Body of pancreas (tissue), 4 donors: ENCODE measurements around the gene SEL1L3. TPM values are rescaled to one million over a fixed set of nuclear protein-coding genes. Genes with fewer than 3 reads are reported as not detected.

ENCODE experiments used
- ATAC-seq: fragments of 150-250 bp; one replicate; pipeline ENCODE4 v1.9.1; 2016
- DNase-seq, 4 donors: peaks; one replicate each; pipeline ENCODE4 v3.0.0-alpha.2; 2019
- H3K27ac ChIP-seq, 4 donors: fragments of 200-600 bp; sonication (generic); 1 replicate in 3 of 4; 2 replicates in 1 of 4; pipeline versions ENCODE4 v1.5.1 to v1.6.1; 2016 to 2019; ENCODE audit warnings: mild to moderate bottlenecking in 1 of 4, mixed read lengths in 1 of 4, moderate library complexity in 1 of 4
- H3K27me3 ChIP-seq, 2 donors: fragments of 200-600 bp; sonication (generic); one replicate each; pipeline ENCODE4 v1.6.0; 2016; ENCODE audit warnings: mild to moderate bottlenecking in 1 of 2
- H3K36me3 ChIP-seq, 2 donors: fragments of 200-600 bp; sonication (generic); replicated peaks in 1 of 2; 2 replicates each; pipeline ENCODE4 v1.5.1; 2016; ENCODE audit warnings: low read depth in 2 of 2; ENCODE audit not compliant: insufficient read depth in 1 of 2
- H3K4me1 ChIP-seq: fragments of 200-600 bp; sonication (generic); one replicate; pipeline ENCODE4 v1.6.0; 2016
- H3K4me3 ChIP-seq, 2 donors: fragments of 200-600 bp; sonication (generic); 1 replicate in 1 of 2; 2 replicates in 1 of 2; pipeline ENCODE4 v1.5.1; 2016 to 2019
- H3K9me3 ChIP-seq, 3 donors: fragments of 200-600 bp; sonication (generic); 1 replicate in 2 of 3; 2 replicates in 1 of 3; pipeline ENCODE4 v1.5.1; 2016
- CTCF ChIP-seq, 7 experiments: fragments of 450-650 bp in 4 of 7; fragments of 200-600 bp in 3 of 7; sonication (generic) in 3 of 7; IDR thresholded peaks; one replicate each; pipeline ENCODE4 v1.5.1; 2016 to 2019; ENCODE audit warnings: antibody characterized with exemption in 7 of 7
- POLR2A ChIP-seq, 3 donors: fragments of 450-650 bp; IDR thresholded peaks; one replicate each; pipeline ENCODE4 v1.6.1; 2016; ENCODE audit warnings: antibody characterized with exemption in 3 of 3, mild to moderate bottlenecking in 2 of 3
- WGBS, 2 donors: methylation state at CpG; one replicate each; pipeline ENCODE4 v1.1.5; 2017; 5-methylcytosine and 5-hydroxymethylcytosine counted together
- intact Hi-C: fragments of 100-400 bp; cut with DNase I; formaldehyde crosslinking; loops from one replicate; pipeline ENCODE4 v1.15.1; 2023
- total RNA-seq, 2 donors: library from RNA; depleted of rRNA; stranded (reverse); fragments of >200 nt; gene quantifications; one replicate each; pipeline ENCODE4 v1.1.0, GENCODE V29; 2016

Gene SEL1L3
- total RNA-seq, 2 donors from 2014 or later, result 32.3 to 64.1 TPM

GRCh38 chr4:25896776-25897539 lies 34.2 kb upstream of the SEL1L3 start:
- ATAC-seq (peak; percentile 82), DNase-seq (peak in 3 of 4 donors; percentile 26 to 32 (median 31))
- Histone ChIP-seq H3K27me3 (no peaks in the 10 kb centered on the region), H3K27ac (peak overlapping the region in 1 of 4 donors; percentile 27), H3K9me3 (no peaks in the 10 kb centered on the region), H3K36me3 (no peaks in the 10 kb centered on the region), H3K4me3 (no peak overlapping the region), H3K4me1 (peaks cover 15% of the 10 kb centered on the region)
- no peak for TF ChIP-seq POLR2A (IDR thresholded peaks at IDR 0.05)
- TF ChIP-seq CTCF (IDR thresholded peaks at IDR 0.05), result no peak
- WGBS, 2 donors, result 50 to 57% methylated on average over 5 of the region's 5 CpGs
- intact Hi-C loops, result no loop called here

GRCh38 chr4:25892796-25893195 lies 30.0 kb upstream of the SEL1L3 start:
- 87 to 90% methylated on average over 6 of the region's 6 CpGs for WGBS, 2 donors
- H3K27me3 ChIP-seq, result no peaks in the 10 kb centered on the region
- intact Hi-C loops, result no loop called here
- ATAC-seq (no peak), DNase-seq (no peak)
- H3K4me3 ChIP-seq, result no peak overlapping the region
- no peak overlapping the region for H3K27ac ChIP-seq
- no peaks in the 10 kb centered on the region for H3K9me3 ChIP-seq
- peaks cover 15% of the 10 kb centered on the region for H3K4me1 ChIP-seq
- TF ChIP-seq POLR2A (IDR thresholded peaks at IDR 0.05), result no peak
- TF ChIP-seq CTCF (IDR thresholded peaks at IDR 0.05), result no peak
- H3K36me3 ChIP-seq, result no peaks in the 10 kb centered on the region

- Histone ChIP-seq H3K4me1 (no peaks in the 10 kb centered on the region), H3K9me3 (no peaks in the 10 kb centered on the region), H3K36me3 (no peaks in the 10 kb centered on the region), H3K27me3 (no peaks in the 10 kb centered on the region), H3K27ac (no peak overlapping the region), H3K4me3 (no peak overlapping the region)
- intact Hi-C loops, result no loop called here
- DNase-seq, result no peak
- no peak for TF ChIP-seq POLR2A (IDR thresholded peaks at IDR 0.05)
- 75 to 85% methylated on average over 11 of the region's 11 CpGs for WGBS, 2 donors
- ATAC-seq, result no peak
Observed at GRCh38 chr4:25890571-25891485, 28.0 kb upstream of the SEL1L3 start.

DNA sequence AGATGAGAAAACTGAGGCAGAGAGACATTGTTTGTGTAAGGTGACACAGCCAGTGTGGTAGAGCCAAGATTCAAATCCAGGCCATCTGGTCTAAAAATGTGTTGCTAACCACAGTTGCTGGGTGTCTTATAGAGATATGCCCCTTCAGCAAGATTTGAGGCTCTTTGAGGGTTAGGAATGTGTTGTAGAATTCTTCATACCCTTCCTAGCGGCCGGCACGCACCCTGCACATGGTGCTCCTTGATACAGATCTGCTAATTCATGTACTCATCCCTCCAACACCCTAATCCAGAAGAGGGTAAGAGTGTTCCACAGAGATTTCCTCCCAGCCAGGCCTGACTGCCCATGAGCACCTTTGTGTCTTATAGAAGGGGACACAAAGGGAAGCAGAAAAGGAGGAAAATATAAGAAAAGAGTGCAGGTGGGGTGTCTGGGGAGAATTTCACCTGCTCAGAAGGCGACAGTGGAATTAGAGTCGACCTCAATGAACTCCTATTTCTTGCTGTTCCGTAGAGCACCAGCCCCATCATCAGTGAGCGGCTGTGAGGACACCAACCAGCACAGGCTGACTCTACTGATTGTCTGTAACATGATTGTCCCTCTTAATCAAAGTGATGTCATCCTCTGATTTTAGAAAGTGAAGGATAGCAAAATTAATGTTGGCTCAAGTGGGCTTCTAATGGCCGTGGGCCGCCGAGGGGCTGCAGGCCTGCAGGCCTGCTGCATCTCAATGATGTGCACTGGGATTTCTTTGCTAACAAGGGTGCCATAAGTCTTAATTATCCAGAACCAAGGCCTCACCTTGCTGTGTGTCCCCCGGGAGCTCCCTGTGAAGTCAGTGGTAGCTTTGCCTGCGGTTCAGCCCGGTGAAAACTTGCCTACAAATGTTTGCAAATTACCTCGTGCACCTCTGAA lies 27.1 kb upstream of the SEL1L3 start:
- ATAC-seq (no peak), DNase-seq (no peak)
- intact Hi-C loops, result no loop called here
- Histone ChIP-seq H3K36me3 (no peaks in the 10 kb centered on the region), H3K9me3 (no peaks in the 10 kb centered on the region), H3K4me3 (no peak overlapping the region), H3K27me3 (no peaks in the 10 kb centered on the region), H3K27ac (no peak overlapping the region), H3K4me1 (no peaks in the 10 kb centered on the region)
- TF ChIP-seq CTCF (IDR thresholded peaks at IDR 0.05) (no peak), POLR2A (IDR thresholded peaks at IDR 0.05) (no peak)
- 83 to 93% methylated on average over 11 to 14 of the region's 14 CpGs for WGBS, 2 donors
